HepG2 (cell line): ENCODE results near the gene CHID1. TPM values are rescaled to one million over a fixed set of nuclear protein-coding genes. Genes with fewer than 3 reads are reported as not detected.

Experiments
- ATF7 ChIP-seq, 2 experiments: fragments of 450-650 bp in 1 of 2; sonication (generic) in 1 of 2; formaldehyde crosslinking in 1 of 2; IDR thresholded peaks; 2 replicates each; pipeline versions ENCODE4 v1.4.0 to v1.6.1; 2016 to 2020; ENCODE audit warnings: antibody characterized with exemption in 1 of 2, mild to moderate bottlenecking in 1 of 2, missing genetic modification reagents in 1 of 2
- DRAP1 ChIP-seq: IDR thresholded peaks from 2 replicates; pipeline ENCODE4 v1.6.1; 2016; ENCODE audit warnings: missing genetic modification reagents, missing compliant biosample characterization
- FOXJ3 ChIP-seq: sonication (generic); formaldehyde crosslinking; IDR thresholded peaks from 2 replicates; pipeline ENCODE4 v1.4.0; 2020; ENCODE audit warnings: missing genetic modification reagents, mild to moderate bottlenecking, borderline replicate concordance
- HCFC1 ChIP-seq: fragments of 150-350 bp; IDR thresholded peaks from 2 replicates; pipeline ENCODE4 v1.6.1; 2014; ENCODE audit warnings: low read depth, low read length
- HMG20B ChIP-seq: conservative IDR thresholded peaks from 2 replicates; pipeline ENCODE4 v1.6.1; 2016; ENCODE audit warnings: missing genetic modification reagents, missing compliant biosample characterization
- MAFG ChIP-seq: sonication (generic); formaldehyde crosslinking; IDR thresholded peaks from 2 replicates; pipeline ENCODE4 v1.5.1; 2020; ENCODE audit warnings: mild to moderate bottlenecking, missing genetic modification reagents
- NCOA5 ChIP-seq: sonication (generic); formaldehyde crosslinking; IDR thresholded peaks from 2 replicates; pipeline ENCODE4 v1.4.0; 2020; ENCODE audit warnings: missing genetic modification reagents
- NFE2L1 ChIP-seq: sonication (generic); formaldehyde crosslinking; IDR thresholded peaks from 2 replicates; pipeline ENCODE4 v1.4.0; 2020; ENCODE audit warnings: missing genetic modification reagents, mild to moderate bottlenecking, borderline replicate concordance
- NFE2L2 ChIP-seq: fragments of 150-350 bp; IDR thresholded peaks from 2 replicates; pipeline ENCODE4 v1.6.1; 2014; ENCODE audit warnings: low read length
- NFYB ChIP-seq: sonication (generic); formaldehyde crosslinking; IDR thresholded peaks from 2 replicates; pipeline ENCODE4 v1.4.0; 2020; ENCODE audit warnings: missing genetic modification reagents
- PBX3 ChIP-seq: sonication (generic); formaldehyde crosslinking; IDR thresholded peaks from 2 replicates; pipeline ENCODE4 v1.8.1; 2023; ENCODE audit warnings: missing genetic modification reagents, inconsistent platforms, borderline replicate concordance
- PLRG1 ChIP-seq: fragments of 450-650 bp; conservative IDR thresholded peaks from 2 replicates; pipeline ENCODE4 v1.6.1; 2016
- TEAD3 ChIP-seq: optimal IDR thresholded peaks from 2 replicates; pipeline ENCODE3; 2016; ENCODE audit warnings: borderline replicate concordance
- TFDP1 ChIP-seq: IDR thresholded peaks from 2 replicates; pipeline ENCODE4 v1.6.1; 2016; ENCODE audit warnings: missing compliant biosample characterization, missing genetic modification reagents, borderline replicate concordance
- ZBTB2 ChIP-seq: sonication (generic); formaldehyde crosslinking; IDR thresholded peaks from 2 replicates; pipeline ENCODE4 v1.8.0; 2022; ENCODE audit warnings: low read depth, missing genetic modification reagents
- ZBTB7B ChIP-seq: sonication (generic); formaldehyde crosslinking; IDR thresholded peaks from 2 replicates; pipeline ENCODE4 v1.4.0; 2020; ENCODE audit warnings: missing genetic modification reagents
- ZNF235 ChIP-seq: sonication (generic); formaldehyde crosslinking; IDR thresholded peaks from 2 replicates; pipeline ENCODE4 v1.8.1; 2023; ENCODE audit warnings: mild to moderate bottlenecking, missing genetic modification reagents, borderline replicate concordance
- ZNF33B ChIP-seq: sonication (generic); formaldehyde crosslinking; IDR thresholded peaks from 2 replicates; pipeline ENCODE4 v1.5.1; 2020; ENCODE audit warnings: mild to moderate bottlenecking, missing genetic modification reagents
- ZNF350 ChIP-seq: sonication (generic); formaldehyde crosslinking; IDR thresholded peaks from 2 replicates; pipeline ENCODE4 v1.4.0; 2020; ENCODE audit warnings: mild to moderate bottlenecking, low read depth, missing genetic modification reagents, borderline replicate concordance
- ZNF484 ChIP-seq: sonication (generic); formaldehyde crosslinking; IDR thresholded peaks from 2 replicates; pipeline ENCODE4 v1.5.1; 2020; ENCODE audit warnings: mild to moderate bottlenecking, low read depth, missing genetic modification reagents, borderline replicate concordance
- polyA plus RNA-seq, 8 experiments: library from polyadenylated mRNA; depleted of rRNA in 3 of 8; stranded (reverse) in 7 of 8; unstranded in 1 of 8; fragments of >200 nt; fragmentation: Illumina TruSeq in 4 of 8; extraction: Trizol in 4 of 8; gene quantifications; 2 replicates each; pipeline versions ENCODE4 v1.2.1 to v1.2.3, GENCODE V29; 2011 to 2016; ENCODE audit warnings: low read depth in 4 of 8, missing spikeins in 1 of 8, mixed read lengths in 1 of 8; ENCODE audit not compliant: insufficient read depth in 1 of 8
- total RNA-seq, 5 experiments: library from RNA; depleted of rRNA; stranded (reverse); fragments of >200 nt; fragmentation: Illumina TruSeq; extraction: Trizol; gene quantifications; 2 replicates each; pipeline ENCODE4 v1.2.3, GENCODE V29; 2016; ENCODE audit warnings: low read depth in 1 of 5
- TF ChIP-seq, protein P1 (sequence below): sonication (generic); formaldehyde crosslinking; IDR thresholded peaks from 2 replicates; pipeline ENCODE4 v1.4.0; 2020; ENCODE audit warnings: missing genetic modification reagents
- TF ChIP-seq, protein P2 (sequence below): sonication (generic); formaldehyde crosslinking; IDR thresholded peaks from 2 replicates; pipeline ENCODE4 v1.5.1; 2020; ENCODE audit warnings: missing genetic modification reagents, mild to moderate bottlenecking, borderline replicate concordance

CHID1 gene
- total and polyA plus RNA-seq, 2 of the 13 experiments (the other 11 are each of a cell fraction or from before 2014, with no cell fraction given) = 65.1 to 93.6 TPM

DNA sequence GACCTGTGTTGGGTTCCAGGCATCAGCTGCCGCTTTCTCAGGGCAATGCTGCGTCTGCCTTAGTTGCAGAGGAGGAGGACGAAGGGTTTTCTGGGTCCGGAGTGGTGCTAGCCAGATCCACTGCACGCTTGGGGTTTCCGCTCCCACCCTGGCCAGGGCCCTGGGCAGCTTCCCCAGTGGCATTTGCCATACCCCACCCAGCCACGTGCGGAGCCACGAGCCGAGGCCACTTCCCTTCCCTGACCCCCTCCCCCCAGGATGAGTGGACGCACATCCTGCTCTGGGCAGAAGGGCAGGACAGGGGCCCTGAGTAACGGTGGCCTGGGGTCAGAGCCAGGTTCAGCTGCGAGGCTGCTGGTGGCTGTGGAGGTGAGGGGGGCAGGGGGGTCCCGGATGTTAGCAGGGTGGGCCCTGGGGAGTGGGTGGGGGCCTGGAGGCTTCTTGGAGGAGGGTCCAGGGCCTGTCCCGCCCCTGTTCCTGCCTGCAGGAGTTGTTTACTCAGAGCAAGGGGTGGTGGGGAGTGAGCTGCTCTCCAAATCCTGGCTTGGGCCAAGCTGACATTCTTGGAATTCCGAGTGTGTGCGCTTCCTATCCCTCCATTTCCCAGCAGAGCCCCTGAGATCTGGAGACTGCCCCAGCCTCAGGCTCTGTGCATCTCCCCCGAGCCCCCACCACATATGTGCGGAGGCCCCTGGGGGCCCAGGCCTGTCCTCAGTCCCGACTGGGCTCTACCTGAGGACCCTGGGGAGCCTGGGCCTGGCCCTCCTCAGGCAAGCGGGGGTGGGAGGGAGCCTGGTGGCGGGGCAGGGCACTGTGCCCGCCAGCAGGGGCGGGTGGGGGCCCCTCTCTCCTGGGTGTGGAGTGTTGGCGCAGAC lies 66.6 kb downstream of the CHID1 start (continued):
- TF ChIP-seq, protein P1, sequence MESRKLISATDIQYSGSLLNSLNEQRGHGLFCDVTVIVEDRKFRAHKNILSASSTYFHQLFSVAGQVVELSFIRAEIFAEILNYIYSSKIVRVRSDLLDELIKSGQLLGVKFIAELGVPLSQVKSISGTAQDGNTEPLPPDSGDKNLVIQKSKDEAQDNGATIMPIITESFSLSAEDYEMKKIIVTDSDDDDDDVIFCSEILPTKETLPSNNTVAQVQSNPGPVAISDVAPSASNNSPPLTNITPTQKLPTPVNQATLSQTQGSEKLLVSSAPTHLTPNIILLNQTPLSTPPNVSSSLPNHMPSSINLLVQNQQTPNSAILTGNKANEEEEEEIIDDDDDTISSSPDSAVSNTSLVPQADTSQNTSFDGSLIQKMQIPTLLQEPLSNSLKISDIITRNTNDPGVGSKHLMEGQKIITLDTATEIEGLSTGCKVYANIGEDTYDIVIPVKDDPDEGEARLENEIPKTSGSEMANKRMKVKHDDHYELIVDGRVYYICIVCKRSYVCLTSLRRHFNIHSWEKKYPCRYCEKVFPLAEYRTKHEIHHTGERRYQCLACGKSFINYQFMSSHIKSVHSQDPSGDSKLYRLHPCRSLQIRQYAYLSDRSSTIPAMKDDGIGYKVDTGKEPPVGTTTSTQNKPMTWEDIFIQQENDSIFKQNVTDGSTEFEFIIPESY (CRISPR knock-in tag) = peak; percentile 22; the same call in 1 of the 2 replicates
- TF ChIP-seq MAFG (CRISPR knock-in tag) (no peak), NFE2L1 (CRISPR knock-in tag) (no peak), NFYB (CRISPR knock-in tag) (no peak), PBX3 (CRISPR knock-in tag) (no peak), PLRG1 (no peak), ATF7 (IDR thresholded peaks at IDR 0.05) (no peak), ATF7 (CRISPR knock-in tag; IDR thresholded peaks at IDR 0.05) (no peak), NCOA5 (CRISPR knock-in tag) (no peak), ZNF235 (CRISPR knock-in tag) (0 out of 2 replicates have a peak, but pooled peaks have one; percentile 6), ZBTB7B (peak; percentile 47; the same call in 1 of the 2 replicates), TEAD3 (CRISPR knock-in tag) (peak; percentile 97), HMG20B (peak; percentile 13; the same call in 1 of the 2 replicates), ZNF33B (CRISPR knock-in tag) (0 out of 2 replicates have a peak, but pooled peaks have one; percentile 46), TFDP1 (CRISPR knock-in tag) (peak; percentile 79; the same call in 1 of the 2 replicates), NFE2L2 (no peak), DRAP1 (CRISPR knock-in tag) (peak; percentile 56; the same call in 1 of the 2 replicates), FOXJ3 (CRISPR knock-in tag) (no peak), ZNF350 (CRISPR knock-in tag) (no peak), ZBTB2 (CRISPR knock-in tag) (peak; percentile 26; the same call in 1 of the 2 replicates), ZNF484 (CRISPR knock-in tag) (no peak), HCFC1 (no peak)
- TF ChIP-seq, protein P2, sequence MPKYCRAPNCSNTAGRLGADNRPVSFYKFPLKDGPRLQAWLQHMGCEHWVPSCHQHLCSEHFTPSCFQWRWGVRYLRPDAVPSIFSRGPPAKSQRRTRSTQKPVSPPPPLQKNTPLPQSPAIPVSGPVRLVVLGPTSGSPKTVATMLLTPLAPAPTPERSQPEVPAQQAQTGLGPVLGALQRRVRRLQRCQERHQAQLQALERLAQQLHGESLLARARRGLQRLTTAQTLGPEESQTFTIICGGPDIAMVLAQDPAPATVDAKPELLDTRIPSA (CRISPR knock-in tag) = no peak
